K562 (cell line): ENCODE measurements around the gene LMAN2. TPM values are rescaled to one million over a fixed set of nuclear protein-coding genes. Genes with fewer than 3 reads are reported as not detected.

Experiments used
- DNMT1 ChIP-seq: fragments of 450-650 bp; IDR thresholded peaks from 2 replicates; pipeline ENCODE4 v1.6.1; 2016; ENCODE audit warnings: antibody characterized with exemption, mild to moderate bottlenecking
- GABPB2 ChIP-seq: fragments of 250-450 bp; sonication (Bioruptor Pico); conservative IDR thresholded peaks from 2 replicates; pipeline ENCODE4 v1.5.1; 2021; ENCODE audit warnings: mild to moderate bottlenecking
- HDAC8 ChIP-seq: fragments of 450-650 bp; IDR thresholded peaks from 2 replicates; pipeline ENCODE4 v1.6.1; 2016; ENCODE audit warnings: mild to moderate bottlenecking, missing genetic modification characterization, moderate library complexity, missing compliant biosample characterization
- MECOM ChIP-seq: fragments of 250-450 bp; sonication (Bioruptor Pico); IDR thresholded peaks from 2 replicates; pipeline ENCODE4 v1.8.0; 2022; ENCODE audit warnings: inconsistent platforms
- PCBP1 ChIP-seq: fragments of 200-400 bp; formaldehyde crosslinking; IDR thresholded peaks from 2 replicates; pipeline ENCODE4 v1.6.1; 2018; ENCODE audit warnings: mild to moderate bottlenecking, low read depth, low read length; ENCODE audit not compliant: poor library complexity, severe bottlenecking
- PRPF4 ChIP-seq: fragments of 200-400 bp; formaldehyde crosslinking; IDR thresholded peaks from one replicate; pipeline ENCODE4 v1.6.1; 2017; ENCODE audit warnings: low read length, low read depth, mild to moderate bottlenecking; ENCODE audit not compliant: insufficient read depth, poor library complexity, severe bottlenecking
- SMAD4 ChIP-seq: fragments of 250-450 bp; sonication (Bioruptor Pico); conservative IDR thresholded peaks from 2 replicates; pipeline ENCODE4 v1.8.0; 2021; ENCODE audit warnings: inconsistent platforms, mild to moderate bottlenecking, moderate library complexity
- ZNF133 ChIP-seq: fragments of 250-450 bp; sonication (Bioruptor Pico); IDR thresholded peaks from 2 replicates; pipeline ENCODE4 v1.4.0; 2020; ENCODE audit warnings: mild to moderate bottlenecking
- polyA plus RNA-seq, 8 experiments: library from polyadenylated mRNA; depleted of rRNA in 4 of 8; stranded (reverse) in 5 of 8; unstranded in 3 of 8; fragments of >200 nt; fragmentation: Nextera tagmentation in 2 of 8; fragmentation: Illumina TruSeq in 1 of 8; extraction: Ambion mirVana in 2 of 8; extraction: Trizol in 1 of 8; gene quantifications; 2 replicates each; pipeline versions ENCODE4 v1.2.1 to v1.2.3, GENCODE V29; 2011 to 2014; ENCODE audit warnings: inconsistent platforms in 1 of 8, missing spikeins in 1 of 8
- total RNA-seq, 7 experiments: library from RNA; depleted of rRNA in 6 of 7; stranded (reverse); fragments of >200 nt in 6 of 7; fragmentation: Illumina TruSeq in 2 of 7; extraction: Trizol in 2 of 7; gene quantifications; 2 replicates each; pipeline versions ENCODE4 v1.2.1 to v1.2.3, GENCODE V29; 2011 to 2021; ENCODE audit warnings: low replicate concordance in 1 of 7
- TF ChIP-seq, protein P1 (sequence below), 2 experiments: fragments of 450-650 bp; formaldehyde crosslinking in 1 of 2; IDR thresholded peaks; 2 replicates each; pipeline versions ENCODE4 v1.4.0 to v1.6.1; 2014 to 2020; ENCODE audit warnings: mild to moderate bottlenecking in 2 of 2, borderline replicate concordance in 1 of 2, low read depth in 1 of 2
- TF ChIP-seq, protein P2 (sequence below): fragments of 450-650 bp; IDR thresholded peaks from 2 replicates; pipeline ENCODE4 v1.6.1; 2016; ENCODE audit warnings: low read depth

Gene LMAN2
- total and polyA plus RNA-seq, 9 of the 15 experiments (the other 6 are each of a cell fraction or from before 2014, with no cell fraction given): 2.7 to 254 (median 136) TPM

DNA sequence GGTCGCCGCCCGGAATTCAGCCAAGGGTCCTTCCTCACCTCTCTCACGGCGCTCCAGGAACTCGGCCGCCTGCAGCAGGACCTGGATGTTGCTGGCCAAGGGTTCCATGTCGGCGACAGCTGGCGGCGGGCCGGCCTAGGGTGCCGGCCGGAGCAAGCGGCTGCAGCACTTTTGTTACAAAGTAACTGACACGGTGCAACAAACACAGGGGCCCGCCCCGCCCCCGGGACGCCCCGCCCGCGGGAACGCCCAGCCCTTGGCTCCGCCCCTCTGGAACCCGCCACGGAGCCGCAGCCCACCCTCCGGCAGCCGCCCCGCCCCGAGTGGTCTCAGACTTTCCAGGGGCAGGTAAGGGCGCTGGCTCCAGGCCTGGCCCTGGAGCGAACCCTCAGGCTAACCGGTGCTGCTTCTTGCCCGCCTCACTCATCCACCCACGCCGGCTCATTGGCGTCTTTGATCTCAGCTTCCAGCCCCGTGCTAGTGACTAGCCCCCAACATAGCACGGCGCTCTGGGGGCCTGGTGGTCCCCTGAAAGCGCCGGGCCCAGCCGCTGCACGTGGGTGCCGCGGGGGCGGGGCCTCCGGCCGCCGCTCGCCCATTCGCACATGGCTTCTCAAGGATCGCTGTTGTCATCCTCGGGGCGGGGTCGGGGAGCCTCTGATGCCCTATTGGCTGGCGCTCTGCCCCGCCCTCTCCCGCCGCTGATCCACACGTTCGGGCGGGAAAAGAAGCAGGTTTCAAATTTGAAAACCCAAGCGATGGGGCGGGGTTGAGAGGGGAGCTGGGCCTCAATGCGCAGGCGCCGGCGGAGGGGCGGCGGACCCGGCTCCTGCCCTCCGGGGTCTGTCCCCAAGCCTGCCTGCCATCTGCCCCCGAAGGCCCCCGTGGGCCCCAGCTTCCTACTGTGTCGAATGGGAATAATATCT lies 39.5 kb downstream of the LMAN2 start, which contains the start of gene MXD3 (continued):
- TF ChIP-seq, protein P1, sequence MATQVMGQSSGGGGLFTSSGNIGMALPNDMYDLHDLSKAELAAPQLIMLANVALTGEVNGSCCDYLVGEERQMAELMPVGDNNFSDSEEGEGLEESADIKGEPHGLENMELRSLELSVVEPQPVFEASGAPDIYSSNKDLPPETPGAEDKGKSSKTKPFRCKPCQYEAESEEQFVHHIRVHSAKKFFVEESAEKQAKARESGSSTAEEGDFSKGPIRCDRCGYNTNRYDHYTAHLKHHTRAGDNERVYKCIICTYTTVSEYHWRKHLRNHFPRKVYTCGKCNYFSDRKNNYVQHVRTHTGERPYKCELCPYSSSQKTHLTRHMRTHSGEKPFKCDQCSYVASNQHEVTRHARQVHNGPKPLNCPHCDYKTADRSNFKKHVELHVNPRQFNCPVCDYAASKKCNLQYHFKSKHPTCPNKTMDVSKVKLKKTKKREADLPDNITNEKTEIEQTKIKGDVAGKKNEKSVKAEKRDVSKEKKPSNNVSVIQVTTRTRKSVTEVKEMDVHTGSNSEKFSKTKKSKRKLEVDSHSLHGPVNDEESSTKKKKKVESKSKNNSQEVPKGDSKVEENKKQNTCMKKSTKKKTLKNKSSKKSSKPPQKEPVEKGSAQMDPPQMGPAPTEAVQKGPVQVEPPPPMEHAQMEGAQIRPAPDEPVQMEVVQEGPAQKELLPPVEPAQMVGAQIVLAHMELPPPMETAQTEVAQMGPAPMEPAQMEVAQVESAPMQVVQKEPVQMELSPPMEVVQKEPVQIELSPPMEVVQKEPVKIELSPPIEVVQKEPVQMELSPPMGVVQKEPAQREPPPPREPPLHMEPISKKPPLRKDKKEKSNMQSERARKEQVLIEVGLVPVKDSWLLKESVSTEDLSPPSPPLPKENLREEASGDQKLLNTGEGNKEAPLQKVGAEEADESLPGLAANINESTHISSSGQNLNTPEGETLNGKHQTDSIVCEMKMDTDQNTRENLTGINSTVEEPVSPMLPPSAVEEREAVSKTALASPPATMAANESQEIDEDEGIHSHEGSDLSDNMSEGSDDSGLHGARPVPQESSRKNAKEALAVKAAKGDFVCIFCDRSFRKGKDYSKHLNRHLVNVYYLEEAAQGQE (IDR thresholded peaks at IDR 0.05; ENCODE audit: borderline replicate concordance): no peak
- TF ChIP-seq, protein P1 (CRISPR knock-in tag; IDR thresholded peaks at IDR 0.05; ENCODE audit: low read depth): no peak; the same call in 1 of the 2 replicates
- TF ChIP-seq PCBP1 (peak; percentile 81), ZNF133 (no peak), SMAD4 (peak; percentile 24), MECOM (CRISPR knock-in tag) (no peak), DNMT1 (no peak), HDAC8 (tag) (no peak), GABPB2 (CRISPR knock-in tag) (no peak), PRPF4 (no peak)
- TF ChIP-seq, protein P2, sequence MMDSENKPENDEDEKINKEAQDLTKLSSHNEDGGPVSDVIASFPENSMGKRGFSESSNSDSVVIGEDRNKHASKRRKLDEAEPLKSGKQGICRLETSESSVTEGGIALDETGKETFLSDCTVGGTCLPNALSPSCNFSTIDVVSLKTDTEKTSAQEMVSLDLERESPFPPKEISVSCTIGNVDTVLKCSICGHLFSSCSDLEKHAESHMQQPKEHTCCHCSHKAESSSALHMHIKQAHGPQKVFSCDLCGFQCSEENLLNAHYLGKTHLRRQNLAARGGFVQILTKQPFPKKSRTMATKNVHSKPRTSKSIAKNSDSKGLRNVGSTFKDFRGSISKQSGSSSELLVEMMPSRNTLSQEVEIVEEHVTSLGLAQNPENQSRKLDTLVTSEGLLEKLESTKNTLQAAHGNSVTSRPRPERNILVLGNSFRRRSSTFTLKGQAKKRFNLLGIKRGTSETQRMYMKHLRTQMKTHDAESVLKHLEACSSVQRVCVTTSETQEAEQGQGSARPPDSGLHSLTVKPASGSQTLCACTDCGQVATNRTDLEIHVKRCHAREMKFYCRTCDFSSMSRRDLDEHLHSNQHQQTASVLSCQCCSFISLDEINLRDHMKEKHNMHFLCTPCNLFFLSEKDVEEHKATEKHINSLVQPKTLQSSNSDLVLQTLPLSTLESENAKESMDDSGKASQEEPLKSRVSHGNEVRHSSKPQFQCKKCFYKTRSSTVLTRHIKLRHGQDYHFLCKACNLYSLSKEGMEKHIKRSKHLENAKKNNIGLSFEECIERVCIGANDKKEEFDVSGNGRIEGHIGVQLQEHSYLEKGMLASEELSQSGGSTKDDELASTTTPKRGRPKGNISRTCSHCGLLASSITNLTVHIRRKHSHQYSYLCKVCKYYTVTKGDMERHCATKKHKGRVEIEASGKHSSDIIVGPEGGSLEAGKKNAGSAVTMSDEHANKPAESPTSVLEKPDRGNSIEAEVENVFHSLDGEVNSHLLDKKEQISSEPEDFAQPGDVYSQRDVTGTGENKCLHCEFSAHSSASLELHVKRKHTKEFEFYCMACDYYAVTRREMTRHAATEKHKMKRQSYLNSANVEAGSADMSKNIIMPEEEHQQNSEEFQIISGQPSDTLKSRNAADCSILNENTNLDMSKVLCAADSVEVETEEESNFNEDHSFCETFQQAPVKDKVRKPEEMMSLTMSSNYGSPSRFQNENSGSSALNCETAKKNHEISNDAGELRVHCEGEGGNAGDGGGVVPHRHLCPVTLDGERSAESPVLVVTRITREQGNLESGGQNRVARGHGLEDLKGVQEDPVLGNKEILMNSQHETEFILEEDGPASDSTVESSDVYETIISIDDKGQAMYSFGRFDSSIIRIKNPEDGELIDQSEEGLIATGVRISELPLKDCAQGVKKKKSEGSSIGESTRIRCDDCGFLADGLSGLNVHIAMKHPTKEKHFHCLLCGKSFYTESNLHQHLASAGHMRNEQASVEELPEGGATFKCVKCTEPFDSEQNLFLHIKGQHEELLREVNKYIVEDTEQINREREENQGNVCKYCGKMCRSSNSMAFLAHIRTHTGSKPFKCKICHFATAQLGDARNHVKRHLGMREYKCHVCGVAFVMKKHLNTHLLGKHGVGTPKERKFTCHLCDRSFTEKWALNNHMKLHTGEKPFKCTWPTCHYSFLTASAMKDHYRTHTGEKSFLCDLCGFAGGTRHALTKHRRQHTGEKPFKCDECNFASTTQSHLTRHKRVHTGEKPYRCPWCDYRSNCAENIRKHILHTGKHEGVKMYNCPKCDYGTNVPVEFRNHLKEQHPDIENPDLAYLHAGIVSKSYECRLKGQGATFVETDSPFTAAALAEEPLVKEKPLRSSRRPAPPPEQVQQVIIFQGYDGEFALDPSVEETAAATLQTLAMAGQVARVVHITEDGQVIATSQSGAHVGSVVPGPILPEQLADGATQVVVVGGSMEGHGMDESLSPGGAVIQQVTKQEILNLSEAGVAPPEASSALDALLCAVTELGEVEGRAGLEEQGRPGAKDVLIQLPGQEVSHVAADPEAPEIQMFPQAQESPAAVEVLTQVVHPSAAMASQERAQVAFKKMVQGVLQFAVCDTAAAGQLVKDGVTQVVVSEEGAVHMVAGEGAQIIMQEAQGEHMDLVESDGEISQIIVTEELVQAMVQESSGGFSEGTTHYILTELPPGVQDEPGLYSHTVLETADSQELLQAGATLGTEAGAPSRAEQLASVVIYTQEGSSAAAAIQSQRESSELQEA: no peak
